ENCODE data around the gene ADAM22. TPM values are rescaled to one million over a fixed set of nuclear protein-coding genes. Genes with fewer than 3 reads are reported as not detected.
"Not testable (repeated sequence)": the region's sequence is repeated elsewhere in the genome, so short reads cannot be mapped to it uniquely, and the experiment has no call there.

ADAM22 gene, protein sequence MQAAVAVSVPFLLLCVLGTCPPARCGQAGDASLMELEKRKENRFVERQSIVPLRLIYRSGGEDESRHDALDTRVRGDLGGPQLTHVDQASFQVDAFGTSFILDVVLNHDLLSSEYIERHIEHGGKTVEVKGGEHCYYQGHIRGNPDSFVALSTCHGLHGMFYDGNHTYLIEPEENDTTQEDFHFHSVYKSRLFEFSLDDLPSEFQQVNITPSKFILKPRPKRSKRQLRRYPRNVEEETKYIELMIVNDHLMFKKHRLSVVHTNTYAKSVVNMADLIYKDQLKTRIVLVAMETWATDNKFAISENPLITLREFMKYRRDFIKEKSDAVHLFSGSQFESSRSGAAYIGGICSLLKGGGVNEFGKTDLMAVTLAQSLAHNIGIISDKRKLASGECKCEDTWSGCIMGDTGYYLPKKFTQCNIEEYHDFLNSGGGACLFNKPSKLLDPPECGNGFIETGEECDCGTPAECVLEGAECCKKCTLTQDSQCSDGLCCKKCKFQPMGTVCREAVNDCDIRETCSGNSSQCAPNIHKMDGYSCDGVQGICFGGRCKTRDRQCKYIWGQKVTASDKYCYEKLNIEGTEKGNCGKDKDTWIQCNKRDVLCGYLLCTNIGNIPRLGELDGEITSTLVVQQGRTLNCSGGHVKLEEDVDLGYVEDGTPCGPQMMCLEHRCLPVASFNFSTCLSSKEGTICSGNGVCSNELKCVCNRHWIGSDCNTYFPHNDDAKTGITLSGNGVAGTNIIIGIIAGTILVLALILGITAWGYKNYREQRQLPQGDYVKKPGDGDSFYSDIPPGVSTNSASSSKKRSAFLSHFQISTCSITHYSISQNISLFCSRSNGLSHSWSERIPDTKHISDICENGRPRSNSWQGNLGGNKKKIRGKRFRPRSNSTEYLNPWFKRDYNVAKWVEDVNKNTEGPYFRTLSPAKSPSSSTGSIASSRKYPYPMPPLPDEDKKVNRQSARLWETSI
- 6.5 TPM for polyA plus RNA-seq (2013)

DNA sequence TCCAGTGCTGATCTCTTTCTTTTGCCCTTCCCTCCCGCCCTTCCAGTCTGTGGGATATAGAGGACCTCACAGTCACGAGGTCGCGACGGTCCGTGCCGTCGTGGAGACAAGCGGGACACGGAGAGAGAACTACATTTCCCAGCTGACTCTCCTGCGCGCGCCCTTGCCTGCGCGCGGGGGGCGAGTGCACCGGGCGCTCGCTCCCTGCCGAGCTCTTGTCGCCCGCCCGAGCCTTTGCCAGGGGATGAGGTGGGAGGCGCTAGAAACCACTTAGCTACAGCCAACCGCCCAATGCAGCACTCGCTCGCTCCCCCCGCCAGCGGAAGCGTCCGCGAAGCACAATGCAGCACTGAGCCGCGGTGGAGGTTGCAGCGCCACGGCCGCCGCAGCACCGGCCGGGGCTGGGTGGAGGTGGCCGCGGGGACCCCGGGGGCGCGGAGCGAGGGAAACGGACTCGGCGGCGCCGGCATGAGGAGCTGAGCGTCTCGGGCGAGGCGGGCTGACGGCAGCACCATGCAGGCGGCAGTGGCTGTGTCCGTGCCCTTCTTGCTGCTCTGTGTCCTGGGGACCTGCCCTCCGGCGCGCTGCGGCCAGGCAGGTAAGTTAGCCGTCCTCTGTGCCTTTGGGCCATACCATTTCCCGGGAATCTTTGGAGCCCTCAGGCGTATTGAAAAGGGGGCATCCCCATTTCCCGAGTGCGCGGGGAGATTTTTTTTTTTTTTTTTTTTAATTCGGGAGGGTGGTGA is at the start of gene ADAM22:
Gene ADAM22, plus strand, starts transcription at position 299 of the 746 bp plus-strand sequence. Its CDS starts 215 bp downstream, at position 514.
- Histone ChIP-seq H3K4me1 (ENCODE audit: control extremely low read depth in 1 of 4, control insufficient read depth in 4 of 4, insufficient read depth in 4 of 4, low read length in 3 of 4) (peaks cover 0 to 18% (median 10%) of the 10 kb centered on the region in 4 experiments), H3K27me3 (replicated peaks in 2 of 5; ENCODE audit: control insufficient read depth in 4 of 5, insufficient read depth in 5 of 5, low read length in 4 of 5) (peaks cover 0 to 2% (median 0%) of the 10 kb centered on the region in 5 experiments), H3K9me3 (ENCODE audit: control extremely low read depth in 1 of 5, control insufficient read depth in 4 of 5, insufficient read depth in 2 of 5, low read depth in 1 of 5, low read length in 4 of 5) (no peaks in the 10 kb centered on the region), H3K4me3 (ENCODE audit: control insufficient read depth in 1 of 7, extremely low read depth in 1 of 7, insufficient read depth in 4 of 7, low read depth in 2 of 7, low read length in 6 of 7) (peak within 1 kb of the TSS; percentile 70 to 96 (median 82)), H3K36me3 (ENCODE audit: control insufficient read depth in 4 of 4, insufficient read depth in 4 of 4, low read length in 3 of 4) (peaks cover 0 to 4% (median 1%) of the 10 kb centered on the region in 4 experiments), H3K27ac (ENCODE audit: insufficient read depth in 1 of 2, low read depth in 1 of 2, low read length in 2 of 2, poor library complexity in 1 of 2, severe bottlenecking in 2 of 2) (no peak within 1 kb of the TSS)
- POLR2A ChIA-PET, result no interaction called here
- WGBS (ENCODE audit: insufficient coverage), result 0% methylated on average over 65 of the region's 70 CpGs
- CTCF ChIA-PET, result interaction anchor here (1.0 to 1.6 kb wide), 2 partner anchors 46 to 48 kb away, joined by 3 to 5 read pairs; no protein-coding TSS in a partner anchor
- DNase-seq, result peak; percentile 95 to 98 (median 98)

DNA sequence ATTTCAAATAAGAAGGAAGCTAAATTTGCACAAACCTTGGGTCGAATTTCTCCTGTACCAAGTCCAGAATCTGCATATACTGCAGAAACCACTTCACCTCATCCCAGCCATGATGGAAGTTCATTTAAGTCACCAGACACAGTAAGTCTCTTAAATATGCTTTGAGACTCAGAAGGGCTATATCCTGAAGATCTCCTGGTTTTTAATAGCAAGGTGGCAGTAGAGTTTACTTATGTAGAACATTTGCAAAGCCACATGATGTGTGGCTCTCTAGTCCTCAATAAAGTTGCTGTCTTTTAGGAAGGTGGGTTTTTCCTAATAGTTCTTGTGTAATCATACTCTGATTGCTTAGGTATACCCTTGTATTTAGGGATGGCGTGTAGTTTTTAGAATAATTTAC is 49.0 kb upstream of the ADAM22 start:
- Histone ChIP-seq H3K9me3 (ENCODE audit: control extremely low read depth in 1 of 5, control insufficient read depth in 4 of 5, insufficient read depth in 2 of 5, low read depth in 1 of 5, low read length in 4 of 5) (no peaks in the 10 kb centered on the region), H3K4me3 (ENCODE audit: control insufficient read depth in 1 of 7, extremely low read depth in 1 of 7, insufficient read depth in 4 of 7, low read depth in 2 of 7, low read length in 6 of 7) (no peak overlapping the region), H3K36me3 (ENCODE audit: control insufficient read depth in 4 of 4, insufficient read depth in 4 of 4, low read length in 3 of 4) (peaks cover 9 to 65% (median 24%) of the 10 kb centered on the region in 4 experiments), H3K27me3 (replicated peaks in 2 of 5; ENCODE audit: control insufficient read depth in 4 of 5, insufficient read depth in 5 of 5, low read length in 4 of 5) (no peaks in the 10 kb centered on the region), H3K4me1 (ENCODE audit: control extremely low read depth in 1 of 4, control insufficient read depth in 4 of 4, insufficient read depth in 4 of 4, low read length in 3 of 4) (no peaks in the 10 kb centered on the region), H3K27ac (ENCODE audit: insufficient read depth in 1 of 2, low read depth in 1 of 2, low read length in 2 of 2, poor library complexity in 1 of 2, severe bottlenecking in 2 of 2) (no peak overlapping the region)
- peak in 1 of 3 donors; percentile 13 for DNase-seq
- CTCF ChIA-PET, result no interaction called here
- POLR2A ChIA-PET, result no interaction called here
- WGBS (ENCODE audit: insufficient coverage), result 80% methylated on average over 1 of the region's 2 CpGs

DNA sequence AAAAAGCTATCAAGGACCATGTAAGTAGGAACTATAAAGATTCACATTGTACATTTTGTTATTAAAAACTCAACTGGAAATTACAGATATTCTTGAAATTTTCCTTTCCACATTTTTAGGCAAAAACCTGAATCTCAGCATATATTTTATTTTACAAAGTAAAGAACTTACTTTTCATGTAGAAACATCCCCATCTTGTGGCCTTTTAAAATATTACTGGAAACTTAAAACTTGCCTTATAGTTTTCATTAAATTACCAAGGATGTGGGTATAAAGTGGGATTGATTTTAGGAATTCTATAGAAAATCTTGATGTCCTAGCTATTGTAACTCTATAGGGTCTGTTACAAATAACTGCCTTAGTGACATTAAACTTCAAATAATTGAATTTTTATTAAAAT is 47.2 kb upstream of the ADAM22 start:
- H3K36me3 ChIP-seq (ENCODE audit: control insufficient read depth in 4 of 4, insufficient read depth in 4 of 4, low read length in 3 of 4), result peaks cover 7 to 63% (median 21%) of the 10 kb centered on the region in 4 experiments
- H3K9me3 ChIP-seq (ENCODE audit: control extremely low read depth in 1 of 5, control insufficient read depth in 4 of 5, insufficient read depth in 2 of 5, low read depth in 1 of 5, low read length in 4 of 5), result no peaks in the 10 kb centered on the region
- POLR2A ChIA-PET, result no interaction called here
- DNase-seq, result peak; percentile 46 to 71 (median 68)
- H3K27ac ChIP-seq (ENCODE audit: insufficient read depth in 1 of 2, low read depth in 1 of 2, low read length in 2 of 2, poor library complexity in 1 of 2, severe bottlenecking in 2 of 2), result no peak overlapping the region
- H3K4me1 ChIP-seq (ENCODE audit: control extremely low read depth in 1 of 4, control insufficient read depth in 4 of 4, insufficient read depth in 4 of 4, low read length in 3 of 4), result no peaks in the 10 kb centered on the region
- no peaks in the 10 kb centered on the region for H3K27me3 ChIP-seq (replicated peaks in 2 of 5; ENCODE audit: control insufficient read depth in 4 of 5, insufficient read depth in 5 of 5, low read length in 4 of 5)
- CTCF ChIA-PET, result interaction anchor here (0.6 to 5.4 kb wide), 23 partner anchors 11 to 560 kb away, joined by 3 to 36 read pairs (median 4); partner anchors contain the start of gene ADAM22
- no peak overlapping the region for H3K4me3 ChIP-seq (ENCODE audit: control insufficient read depth in 1 of 7, extremely low read depth in 1 of 7, insufficient read depth in 4 of 7, low read depth in 2 of 7, low read length in 6 of 7)

DNA sequence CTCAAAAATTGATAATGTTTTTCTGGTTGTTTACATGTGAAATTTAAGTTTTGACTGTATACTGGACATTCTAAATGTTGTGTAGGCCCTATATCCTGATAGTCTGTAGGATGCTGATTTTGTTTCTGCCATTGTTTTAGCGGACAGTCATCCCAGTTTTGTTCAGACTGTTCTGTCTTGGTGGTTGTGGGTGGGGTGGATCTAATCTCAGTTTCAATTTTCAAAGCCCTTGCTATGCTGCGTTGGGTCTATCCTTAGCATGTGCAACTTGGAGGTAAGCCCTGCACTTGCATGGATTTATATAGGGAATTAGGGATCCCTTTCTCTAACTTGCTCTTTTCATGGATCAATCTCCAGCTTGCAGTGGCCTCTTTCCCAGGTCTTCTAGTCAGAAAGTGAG is 38.7 kb upstream of the ADAM22 start:
- Histone ChIP-seq H3K4me1 (ENCODE audit: control extremely low read depth in 1 of 4, control insufficient read depth in 4 of 4, insufficient read depth in 4 of 4, low read length in 3 of 4) (no peaks in the 10 kb centered on the region), H3K9me3 (ENCODE audit: control extremely low read depth in 1 of 5, control insufficient read depth in 4 of 5, insufficient read depth in 2 of 5, low read depth in 1 of 5, low read length in 4 of 5) (no peaks in the 10 kb centered on the region), H3K27ac (ENCODE audit: insufficient read depth in 1 of 2, low read depth in 1 of 2, low read length in 2 of 2, poor library complexity in 1 of 2, severe bottlenecking in 2 of 2) (no peak overlapping the region), H3K27me3 (replicated peaks in 2 of 5; ENCODE audit: control insufficient read depth in 4 of 5, insufficient read depth in 5 of 5, low read length in 4 of 5) (no peaks in the 10 kb centered on the region), H3K4me3 (ENCODE audit: control insufficient read depth in 1 of 7, extremely low read depth in 1 of 7, insufficient read depth in 4 of 7, low read depth in 2 of 7, low read length in 6 of 7) (no peak overlapping the region), H3K36me3 (ENCODE audit: control insufficient read depth in 4 of 4, insufficient read depth in 4 of 4, low read length in 3 of 4) (peaks cover 15 to 55% (median 32%) of the 10 kb centered on the region in 4 experiments)
- WGBS (ENCODE audit: insufficient coverage), result 100% methylated on average over 1 of the region's 2 CpGs
- ChIA-PET POLR2A (no interaction called here), CTCF (interaction anchor here (1.6 kb wide), 1 partner anchor 389 kb away, joined by 4 read pairs; no protein-coding TSS in a partner anchor)
- no peak for DNase-seq

DNA sequence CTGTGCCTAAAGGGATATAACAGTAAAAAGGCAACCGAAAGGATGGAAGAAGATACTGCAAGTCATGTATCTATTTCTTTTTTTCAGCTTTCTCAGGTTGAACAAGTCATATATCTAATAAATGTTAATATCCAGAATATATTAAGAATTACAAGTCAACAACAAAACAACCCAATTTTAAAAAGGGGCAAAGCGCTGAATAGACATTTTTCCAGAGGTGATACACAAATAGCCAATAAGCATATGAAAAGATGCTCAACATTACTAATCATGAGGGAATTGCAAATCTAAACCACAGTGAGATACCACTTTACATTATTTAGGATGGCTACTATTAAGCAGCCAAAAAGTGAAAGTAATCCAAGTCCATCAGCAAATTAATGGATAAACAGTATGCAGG is 34.8 kb upstream of the ADAM22 start:
- Histone ChIP-seq H3K4me3 (ENCODE audit: control insufficient read depth in 1 of 7, extremely low read depth in 1 of 7, insufficient read depth in 4 of 7, low read depth in 2 of 7, low read length in 6 of 7) (no peak overlapping the region), H3K9me3 (ENCODE audit: control extremely low read depth in 1 of 5, control insufficient read depth in 4 of 5, insufficient read depth in 2 of 5, low read depth in 1 of 5, low read length in 4 of 5) (no peaks in the 10 kb centered on the region), H3K36me3 (ENCODE audit: control insufficient read depth in 4 of 4, insufficient read depth in 4 of 4, low read length in 3 of 4) (peaks cover 20 to 60% (median 34%) of the 10 kb centered on the region in 4 experiments), H3K27ac (ENCODE audit: insufficient read depth in 1 of 2, low read depth in 1 of 2, low read length in 2 of 2, poor library complexity in 1 of 2, severe bottlenecking in 2 of 2) (no peak overlapping the region), H3K4me1 (ENCODE audit: control extremely low read depth in 1 of 4, control insufficient read depth in 4 of 4, insufficient read depth in 4 of 4, low read length in 3 of 4) (no peaks in the 10 kb centered on the region), H3K27me3 (replicated peaks in 2 of 5; ENCODE audit: control insufficient read depth in 4 of 5, insufficient read depth in 5 of 5, low read length in 4 of 5) (no peaks in the 10 kb centered on the region)
- 83% methylated on average over 1 of the region's 2 CpGs for WGBS (ENCODE audit: insufficient coverage)
- ChIA-PET POLR2A (no interaction called here), CTCF (no interaction called here)
- no peak for DNase-seq

DNA sequence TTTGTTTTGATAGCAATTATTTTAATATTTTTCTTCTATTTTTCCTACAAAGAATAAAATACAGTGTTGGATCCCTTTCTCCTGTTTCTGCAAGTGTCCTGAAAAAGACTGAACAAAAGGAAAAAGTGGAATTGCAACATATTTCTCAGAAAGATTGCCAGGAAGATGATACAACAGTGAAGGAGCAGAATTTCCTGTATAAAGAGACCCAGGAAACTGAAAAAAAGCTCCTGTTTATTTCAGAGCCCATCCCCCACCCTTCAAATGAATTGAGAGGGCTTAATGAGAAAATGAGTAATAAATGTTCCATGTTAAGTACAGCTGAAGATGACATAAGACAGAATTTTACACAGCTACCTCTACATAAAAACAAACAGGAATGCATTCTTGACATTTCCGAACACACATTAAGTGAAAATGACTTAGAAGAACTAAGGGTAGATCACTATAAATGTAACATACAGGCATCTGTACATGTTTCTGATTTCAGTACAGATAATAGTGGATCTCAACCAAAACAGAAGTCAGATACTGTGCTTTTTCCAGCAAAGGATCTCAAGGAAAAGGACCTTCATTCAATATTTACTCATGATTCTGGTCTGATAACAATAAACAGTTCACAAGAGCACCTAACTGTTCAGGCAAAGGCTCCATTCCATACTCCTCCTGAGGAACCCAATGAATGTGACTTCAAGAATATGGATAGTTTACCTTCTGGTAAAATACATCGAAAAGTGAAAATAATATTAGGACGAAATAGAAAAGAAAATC is 26.7 kb upstream of the ADAM22 start:
- H3K4me1 ChIP-seq (ENCODE audit: control extremely low read depth in 1 of 4, control insufficient read depth in 4 of 4, insufficient read depth in 4 of 4, low read length in 3 of 4); POLR2A ChIA-PET; H3K4me3 ChIP-seq (ENCODE audit: control insufficient read depth in 1 of 7, extremely low read depth in 1 of 7, insufficient read depth in 4 of 7, low read depth in 2 of 7, low read length in 6 of 7); DNase-seq; CTCF ChIA-PET; H3K9me3 ChIP-seq (ENCODE audit: control extremely low read depth in 1 of 5, control insufficient read depth in 4 of 5, insufficient read depth in 2 of 5, low read depth in 1 of 5, low read length in 4 of 5); H3K27me3 ChIP-seq (replicated peaks in 2 of 5; ENCODE audit: control insufficient read depth in 4 of 5, insufficient read depth in 5 of 5, low read length in 4 of 5); H3K27ac ChIP-seq (ENCODE audit: insufficient read depth in 1 of 2, low read depth in 1 of 2, low read length in 2 of 2, poor library complexity in 1 of 2, severe bottlenecking in 2 of 2): not testable (repeated sequence)
- WGBS (ENCODE audit: insufficient coverage), result no CpG with 5 or more reads among the region's 3 CpGs
- peaks cover 7 to 23% (median 12%) of the 10 kb centered on the region in 4 experiments for H3K36me3 ChIP-seq (ENCODE audit: control insufficient read depth in 4 of 4, insufficient read depth in 4 of 4, low read length in 3 of 4)

Data from common myeloid progenitor, CD34-positive (primary cell).